Hematopoietic multipotent progenitor cell treated with erythropoietin and hydrocortisone succinate and interleukin-3 and kit ligand, for 4 days (in vitro differentiated cells): ENCODE measurements around the gene PCCA.

Experiments
- DNase-seq: peaks from one replicate; pipeline ENCODE4 v3.0.0-alpha.2; 2015

PCCA gene

GRCh38 chr13:100098445-100099116 lies 9.7 kb downstream of the PCCA start:
- no peak for DNase-seq

- peak; percentile 13 for DNase-seq
Observed at GRCh38 chr13:100099117-100099445, 10.2 kb downstream of the PCCA start.

GRCh38 chr13:100100115-100100879 lies 11.4 kb downstream of the PCCA start:
- DNase-seq: no peak

- DNase-seq: no peak
Observed at GRCh38 chr13:100102042-100102441, 13.1 kb downstream of the PCCA start.

- no peak for DNase-seq
Observed at GRCh38 chr13:100106005-100106404, 17.1 kb downstream of the PCCA start.

GRCh38 chr13:100106705-100107104 lies 17.8 kb downstream of the PCCA start:
- no peak for DNase-seq

- peak; percentile 35 for DNase-seq
Observed at GRCh38 chr13:100108913-100109507, 20.1 kb downstream of the PCCA start.

- DNase-seq: no peak
Observed at GRCh38 chr13:100110269-100110668, 21.4 kb downstream of the PCCA start.

GRCh38 chr13:100112186-100112838 lies 23.4 kb downstream of the PCCA start:
- DNase-seq: no peak

- no peak for DNase-seq
Observed at GRCh38 chr13:100115693-100116254, 26.9 kb downstream of the PCCA start.

- DNase-seq: peak; percentile 47
Observed at GRCh38 chr13:100124265-100124664, 35.4 kb downstream of the PCCA start.

GRCh38 chr13:100125946-100126345 lies 37.1 kb downstream of the PCCA start:
- DNase-seq: no peak

GRCh38 chr13:100128373-100128772 lies 39.5 kb downstream of the PCCA start:
- peak; percentile 20 for DNase-seq

- DNase-seq: peak; percentile 13
Observed at GRCh38 chr13:100128838-100129237, 39.9 kb downstream of the PCCA start.

- peak; percentile 69 for DNase-seq
Observed at GRCh38 chr13:100129605-100130004, 40.7 kb downstream of the PCCA start.

GRCh38 chr13:100130092-100130491 lies 41.2 kb downstream of the PCCA start:
- no peak for DNase-seq

- no peak for DNase-seq
Observed at GRCh38 chr13:100130930-100131511, 42.1 kb downstream of the PCCA start.

- no peak for DNase-seq
Observed at GRCh38 chr13:100131863-100132574, 43.1 kb downstream of the PCCA start.

GRCh38 chr13:100138859-100139491 lies 50.1 kb downstream of the PCCA start:
- DNase-seq: no peak

GRCh38 chr13:100139817-100140216 lies 50.9 kb downstream of the PCCA start:
- no peak for DNase-seq

GRCh38 chr13:100140441-100140840 lies 51.5 kb downstream of the PCCA start:
- no peak for DNase-seq
